SIG-M5 treated with dmso at 0.1 percent for 504 hours (cell line): ENCODE measurements around the gene INAFM2.

Experiments used
- DNase-seq: peaks from one replicate; lab custom pipeline; 2025; ENCODE audit not compliant: unreplicated experiment; lab: John Stamatoyannopoulos, UW

INAFM2 gene

GRCh38 chr15:40323239-40323952 is at the start of gene INAFM2:
Gene INAFM2 (plus strand): TSS chr15:40323692. CDS start chr15:40324056, 364 bp downstream.
- DNase-seq = peak; percentile 96

- DNase-seq = peak; percentile 72
Observed at GRCh38 chr15:40274350-40275274, 48.9 kb upstream of the INAFM2 start.

GRCh38 chr15:40275523-40275922 is 48.0 kb upstream of the INAFM2 start:
- no peak for DNase-seq

GRCh38 chr15:40275954-40276353 is 47.5 kb upstream of the INAFM2 start:
- DNase-seq = no peak

- no peak for DNase-seq
Observed at GRCh38 chr15:40276927-40277326, 46.6 kb upstream of the INAFM2 start.

GRCh38 chr15:40277471-40277870 is 46.0 kb upstream of the INAFM2 start:
- DNase-seq = peak; percentile 80

- DNase-seq = no peak
Observed at GRCh38 chr15:40278026-40278425, 45.5 kb upstream of the INAFM2 start.

GRCh38 chr15:40279437-40280141 is 43.9 kb upstream of the INAFM2 start:
- peak; percentile 32 for DNase-seq

GRCh38 chr15:40280260-40281056 is 43.0 kb upstream of the INAFM2 start:
- no peak for DNase-seq

GRCh38 chr15:40281057-40281800 is 42.3 kb upstream of the INAFM2 start:
- DNase-seq = no peak

- no peak for DNase-seq
Observed at GRCh38 chr15:40281801-40282146, 41.7 kb upstream of the INAFM2 start.

- peak; percentile 29 for DNase-seq
Observed at GRCh38 chr15:40282147-40282868, 41.2 kb upstream of the INAFM2 start.

GRCh38 chr15:40282869-40283614 is 40.5 kb upstream of the INAFM2 start, which contains the start of gene ANKRD63:
Gene ANKRD63 (minus strand): TSS chr15:40283064. CDS start chr15:40282586, 478 bp downstream.
- peak; percentile 13 for DNase-seq

- no peak for DNase-seq
Observed at GRCh38 chr15:40283615-40284300, 39.7 kb upstream of the INAFM2 start.

- no peak for DNase-seq
Observed at GRCh38 chr15:40285151-40285550, 38.3 kb upstream of the INAFM2 start.

- DNase-seq = peak; percentile 8
Observed at GRCh38 chr15:40285554-40286011, 37.9 kb upstream of the INAFM2 start.

GRCh38 chr15:40286061-40286532 is 37.4 kb upstream of the INAFM2 start:
- no peak for DNase-seq

- DNase-seq = no peak
Observed at GRCh38 chr15:40286794-40287193, 36.7 kb upstream of the INAFM2 start.
